ENCODE results near the gene MAP4K3.

DNA sequence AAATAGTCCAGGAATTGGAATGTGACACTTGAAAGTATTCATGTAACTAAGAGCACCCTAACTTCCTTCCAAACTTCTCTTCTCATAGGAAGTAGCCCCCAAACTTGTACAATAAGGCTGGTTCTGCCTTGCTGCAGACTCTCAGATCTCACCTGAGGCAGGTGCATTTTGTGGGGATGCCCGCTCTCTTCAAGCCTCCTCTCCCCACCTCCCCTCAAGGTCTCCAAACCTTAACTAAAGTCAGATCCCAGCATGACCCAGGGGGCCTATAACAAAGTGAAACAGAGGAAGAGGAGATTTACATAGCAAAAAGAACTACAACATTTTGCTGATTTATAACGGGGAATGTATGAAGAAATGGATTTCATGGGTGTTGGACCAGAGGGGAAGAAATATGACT is 216.9 kb downstream of the MAP4K3 start:
- TF ChIP-seq YY1 (IDR thresholded peaks at IDR 0.05; ENCODE audit: insufficient read depth, insufficient read length) (no peak), ZNF274 (IDR thresholded peaks at IDR 0.05; ENCODE audit: low read depth, low read length) (no peak), SUZ12 (IDR thresholded peaks at IDR 0.05; ENCODE audit: extremely low read depth, insufficient read depth, insufficient read length) (no peak)

Data from NT2/D1 (cell line).